K562 (cell line): ENCODE measurements around the gene POLR3G.

ENCODE experiments used
- BACH1 ChIP-seq: fragments of 200-800 bp; sonication (Bioruptor generic); IDR thresholded peaks from 2 replicates; pipeline ENCODE4 v1.6.1; 2016; ENCODE audit warnings: missing genetic modification characterization, missing compliant biosample characterization
- BRCA1 ChIP-seq, 2 experiments: fragments of 450-650 bp in 1 of 2; sonication (generic) in 1 of 2; formaldehyde crosslinking in 1 of 2; IDR thresholded peaks; 2 replicates each; pipeline versions ENCODE4 v1.5.0 to v1.6.1; 2017 to 2020; ENCODE audit warnings: mild to moderate bottlenecking in 1 of 2, missing genetic modification reagents in 1 of 2
- CTCF ChIP-seq, 3 experiments: IDR thresholded peaks in 2 of 3; conservative IDR thresholded peaks in 1 of 3; 2 replicates each; pipeline ENCODE4 v1.5.1; 2011 to 2012; ENCODE audit warnings: low read length in 3 of 3, mild to moderate bottlenecking in 3 of 3, control low read depth in 2 of 3, improper control_type of control experiment in 1 of 3, inconsistent platforms in 1 of 3, low read depth in 1 of 3, mixed read lengths in 1 of 3, moderate library complexity in 1 of 3; ENCODE audit not compliant: insufficient read depth in 2 of 3
- HCFC1 ChIP-seq: IDR thresholded peaks from 2 replicates; pipeline ENCODE4 v1.6.1; 2012; ENCODE audit warnings: low read depth, low read length, improper control_type of control experiment
- HNRNPLL ChIP-seq: fragments of 200-400 bp; formaldehyde crosslinking; IDR thresholded peaks from 2 replicates; pipeline ENCODE4 v1.6.1; 2017; ENCODE audit warnings: low read length, low read depth, mild to moderate bottlenecking; ENCODE audit not compliant: poor library complexity, severe bottlenecking
- MTA2 ChIP-seq: fragments of 450-650 bp; IDR thresholded peaks from 2 replicates; pipeline ENCODE4 v1.6.1; 2016; ENCODE audit warnings: low read depth
- NR2F6 ChIP-seq: fragments of 450-650 bp; formaldehyde crosslinking; IDR thresholded peaks from 2 replicates; pipeline ENCODE4 v1.4.0; 2020; ENCODE audit warnings: mild to moderate bottlenecking
- RBM34 ChIP-seq: fragments of 200-400 bp; formaldehyde crosslinking; IDR thresholded peaks from 2 replicates; pipeline ENCODE4 v1.6.1; 2018; ENCODE audit warnings: low read length, borderline replicate concordance; ENCODE audit not compliant: insufficient read depth
- SMARCA5 ChIP-seq: fragments of 450-650 bp; IDR thresholded peaks from 2 replicates; pipeline ENCODE4 v1.6.1; 2016
- TARDBP ChIP-seq: fragments of 450-650 bp; IDR thresholded peaks from 2 replicates; pipeline ENCODE4 v1.6.1; 2016
- TCF15 ChIP-seq: fragments of 250-450 bp; sonication (Bioruptor Pico); IDR thresholded peaks from 2 replicates; pipeline ENCODE4 v1.8.0; 2022; ENCODE audit warnings: moderate library complexity, mild to moderate bottlenecking, inconsistent platforms
- USF2 ChIP-seq: sonication (generic); formaldehyde crosslinking; IDR thresholded peaks from 2 replicates; pipeline ENCODE4 v1.5.0; 2020; ENCODE audit warnings: missing genetic modification reagents
- ZBTB1 ChIP-seq: sonication (generic); formaldehyde crosslinking; IDR thresholded peaks from 2 replicates; pipeline ENCODE4 v1.8.1; 2023; ENCODE audit warnings: missing genetic modification reagents, low read depth, mild to moderate bottlenecking, borderline replicate concordance
- ZC3H8 ChIP-seq: fragments of 450-650 bp; IDR thresholded peaks from 2 replicates; pipeline ENCODE4 v1.6.1; 2017

- TF ChIP-seq RBM34 = no peak
- TF ChIP-seq NR2F6 = no peak
- TF ChIP-seq ZBTB1 (CRISPR knock-in tag) = no peak
- no peak for TF ChIP-seq TARDBP
- no peak for TF ChIP-seq USF2 (CRISPR knock-in tag)
- no peak for TF ChIP-seq TCF15 (CRISPR knock-in tag)
- no peak for TF ChIP-seq BRCA1 (IDR thresholded peaks at IDR 0.05)
- TF ChIP-seq BRCA1 (CRISPR knock-in tag; IDR thresholded peaks at IDR 0.05) = no peak
- TF ChIP-seq ZC3H8 = no peak
- no peak for TF ChIP-seq CTCF (IDR thresholded peaks at IDR 0.05 in 2 of 3, conservative IDR thresholded peaks at IDR 0.05 in 1 of 3; ENCODE audit: insufficient read depth in 2 of 3, low read depth in 1 of 3, low read length in 3 of 3)
- no peak for TF ChIP-seq HCFC1
- TF ChIP-seq SMARCA5 = no peak
- no peak for TF ChIP-seq MTA2
- TF ChIP-seq BACH1 = no peak
- TF ChIP-seq HNRNPLL = no peak
Observed at GRCh38 chr5:90484540-90484939, 9.9 kb downstream of the POLR3G start.
